B cell (primary cell): ENCODE results near the gene PPP4C.

ENCODE experiments used
- CTCF ChIP-seq: fragments of 200-600 bp; IDR thresholded peaks from one replicate; pipeline ENCODE4 v1.8.0; 2022; ENCODE audit warnings: antibody characterized with exemption, mild to moderate bottlenecking
- EZH2 ChIP-seq: IDR thresholded peaks from 2 replicates; pipeline ENCODE4 v1.6.1; 2012; ENCODE audit warnings: borderline replicate concordance, low read depth, mild to moderate bottlenecking, moderate library complexity, low read length; ENCODE audit not compliant: insufficient read depth, poor library complexity, severe bottlenecking

- no peak for TF ChIP-seq CTCF
- TF ChIP-seq EZH2, result no peak
Measured at GRCh38 chr16:30127993-30128392, 52.2 kb downstream of the PPP4C start.
